Measurements from ENCODE around the gene SMAD3. TPM values are rescaled to one million over a fixed set of nuclear protein-coding genes. Genes with fewer than 3 reads are reported as not detected.

Gene SMAD3
- total RNA-seq, 2 experiments from 2014 or later = 33.7 to 40.8 TPM

GRCh38 chr15:67186226-67186649, 120.8 kb downstream of the SMAD3 start:
- Mint-ChIP-seq H3K4me3 (no peak overlapping the region), H3K4me1 (peaks cover 7% of the 10 kb centered on the region), H3K27me3 (no peaks in the 10 kb centered on the region), H3K36me3 (ENCODE audit: low read depth) (peaks cover 27% of the 10 kb centered on the region), H3K9me3 (ENCODE audit: low read depth) (no peaks in the 10 kb centered on the region), H3K27ac (peak overlapping the region; percentile 32)
- ChIA-PET POLR2A (no interaction called here), CTCF (interaction anchor here (0.8 to 1.2 kb wide), 2 partner anchors 85 to 136 kb away, joined by 3 to 5 read pairs; no protein-coding TSS in a partner anchor)
- no peak for ATAC-seq
- DNase-seq = no peak
- intact Hi-C loops (cut with DNase I, micrococcal nuclease) = no loop called here

GRCh38 chr15:67186688-67187087, 121.3 kb downstream of the SMAD3 start:
- H3K9me3 Mint-ChIP-seq (ENCODE audit: low read depth) = no peaks in the 10 kb centered on the region

GRCh38 chr15:67187351-67187854, 122.0 kb downstream of the SMAD3 start:
- CTCF ChIA-PET = interaction anchor here (0.6 to 0.9 kb wide), 2 partner anchors 14 to 896 kb away, joined by 3 read pairs; no protein-coding TSS in a partner anchor
- Mint-ChIP-seq H3K36me3 (ENCODE audit: low read depth) (peaks cover 33% of the 10 kb centered on the region), H3K4me3 (no peak overlapping the region), H3K4me1 (peaks cover 7% of the 10 kb centered on the region), H3K27me3 (no peaks in the 10 kb centered on the region), H3K9me3 (ENCODE audit: low read depth) (no peaks in the 10 kb centered on the region), H3K27ac (no peak overlapping the region)
- POLR2A ChIA-PET = interaction anchor here (0.6 kb wide), 1 partner anchor 53 kb away, joined by 5 read pairs; no protein-coding TSS in a partner anchor
- no peak for ATAC-seq
- intact Hi-C loops (cut with DNase I, micrococcal nuclease) = no loop called here
- no peak for DNase-seq

More at GRCh38 chr15:67186688-67187087, 121.3 kb downstream of the SMAD3 start:
- no peaks in the 10 kb centered on the region for H3K27me3 Mint-ChIP-seq
- peaks cover 28% of the 10 kb centered on the region for H3K36me3 Mint-ChIP-seq (ENCODE audit: low read depth)
- H3K27ac Mint-ChIP-seq = no peak overlapping the region
- no peak overlapping the region for H3K4me3 Mint-ChIP-seq
- peaks cover 7% of the 10 kb centered on the region for H3K4me1 Mint-ChIP-seq
- CTCF ChIA-PET = interaction anchor here (0.8 to 1.2 kb wide), 2 partner anchors 86 to 137 kb away, joined by 3 to 5 read pairs; no protein-coding TSS in a partner anchor
- ATAC-seq (no peak), DNase-seq (no peak)
- intact Hi-C loops (cut with DNase I, micrococcal nuclease) = no loop called here
- POLR2A ChIA-PET = no interaction called here

- DNase-seq = no peak
- Mint-ChIP-seq H3K36me3 (ENCODE audit: low read depth) (peaks cover 42% of the 10 kb centered on the region), H3K4me3 (no peak overlapping the region), H3K9me3 (ENCODE audit: low read depth) (no peaks in the 10 kb centered on the region), H3K27me3 (no peaks in the 10 kb centered on the region), H3K4me1 (peaks cover 7% of the 10 kb centered on the region), H3K27ac (peak overlapping the region; percentile 78)
- ATAC-seq = no peak
- ChIA-PET POLR2A (interaction anchor here (0.6 kb wide), 1 partner anchor 66 kb away, joined by 3 read pairs; no protein-coding TSS in a partner anchor), CTCF (interaction anchor here (0.9 kb wide), 1 partner anchor 13 kb away, joined by 3 read pairs; no protein-coding TSS in a partner anchor)
- intact Hi-C loops (cut with DNase I, micrococcal nuclease) = no loop called here
Measured at GRCh38 chr15:67188551-67189218, 123.3 kb downstream of the SMAD3 start.

GRCh38 chr15:67189326-67190051, 124.1 kb downstream of the SMAD3 start:
- intact Hi-C loops (cut with DNase I, micrococcal nuclease) = loop anchor here in 1 of 2 experiments (10.0 kb wide), 1 partner anchor 245 kb away; no protein-coding TSS in a partner anchor
- Mint-ChIP-seq H3K4me3 (no peak overlapping the region), H3K27me3 (no peaks in the 10 kb centered on the region), H3K27ac (no peak overlapping the region), H3K9me3 (ENCODE audit: low read depth) (no peaks in the 10 kb centered on the region), H3K4me1 (peaks cover 7% of the 10 kb centered on the region), H3K36me3 (ENCODE audit: low read depth) (peaks cover 45% of the 10 kb centered on the region)
- no peak for ATAC-seq
- no peak for DNase-seq
- POLR2A ChIA-PET = no interaction called here
- CTCF ChIA-PET = no interaction called here

GRCh38 chr15:67190326-67190725, 124.9 kb downstream of the SMAD3 start:
- ChIA-PET POLR2A (no interaction called here), CTCF (interaction anchor here (0.9 to 1.3 kb wide), 2 partner anchors 10 to 14 kb away, joined by 3 read pairs; no protein-coding TSS in a partner anchor)
- DNase-seq (no peak), ATAC-seq (no peak)
- no peaks in the 10 kb centered on the region for H3K27me3 Mint-ChIP-seq
- H3K4me1 Mint-ChIP-seq = peaks cover 4% of the 10 kb centered on the region
- H3K9me3 Mint-ChIP-seq (ENCODE audit: low read depth) = no peaks in the 10 kb centered on the region
- H3K4me3 Mint-ChIP-seq = no peak overlapping the region
- H3K27ac Mint-ChIP-seq = no peak overlapping the region
- intact Hi-C loops (cut with DNase I, micrococcal nuclease) = loop anchor here in 1 of 2 experiments (10.0 kb wide), 1 partner anchor 246 kb away; no protein-coding TSS in a partner anchor
- H3K36me3 Mint-ChIP-seq (ENCODE audit: low read depth) = peaks cover 47% of the 10 kb centered on the region

- Mint-ChIP-seq H3K27ac (no peak overlapping the region), H3K36me3 (ENCODE audit: low read depth) (peaks cover 47% of the 10 kb centered on the region), H3K9me3 (ENCODE audit: low read depth) (no peaks in the 10 kb centered on the region), H3K4me3 (no peak overlapping the region), H3K27me3 (no peaks in the 10 kb centered on the region), H3K4me1 (no peaks in the 10 kb centered on the region)
- ChIA-PET POLR2A (no interaction called here), CTCF (interaction anchor here (0.9 to 1.3 kb wide), 2 partner anchors 9 to 14 kb away, joined by 3 read pairs; no protein-coding TSS in a partner anchor)
- DNase-seq (no peak), ATAC-seq (no peak)
- intact Hi-C loops (cut with DNase I, micrococcal nuclease) = loop anchor here in 1 of 2 experiments (10.0 kb wide), 1 partner anchor 246 kb away; no protein-coding TSS in a partner anchor
Measured at GRCh38 chr15:67190813-67191212, 125.4 kb downstream of the SMAD3 start.

GRCh38 chr15:67192185-67192820, 126.9 kb downstream of the SMAD3 start:
- POLR2A ChIA-PET = no interaction called here
- peak overlapping the region; percentile 45 for H3K27ac Mint-ChIP-seq

GRCh38 chr15:67193223-67193990, 128.0 kb downstream of the SMAD3 start:
- Mint-ChIP-seq H3K36me3 (ENCODE audit: low read depth) (peaks cover 55% of the 10 kb centered on the region), H3K4me3 (no peak overlapping the region), H3K27ac (peak overlapping the region; percentile 24), H3K4me1 (peaks cover 6% of the 10 kb centered on the region), H3K27me3 (no peaks in the 10 kb centered on the region), H3K9me3 (ENCODE audit: low read depth) (no peaks in the 10 kb centered on the region)
- ChIA-PET POLR2A (no interaction called here), CTCF (no interaction called here)
- intact Hi-C loops (cut with DNase I, micrococcal nuclease) = loop anchor here in 1 of 2 experiments (10.0 kb wide), 1 partner anchor 249 kb away; no protein-coding TSS in a partner anchor
- ATAC-seq (no peak), DNase-seq (no peak)

More at GRCh38 chr15:67192185-67192820, 126.9 kb downstream of the SMAD3 start:
- Mint-ChIP-seq H3K9me3 (ENCODE audit: low read depth) (no peaks in the 10 kb centered on the region), H3K36me3 (ENCODE audit: low read depth) (peaks cover 53% of the 10 kb centered on the region), H3K4me1 (no peaks in the 10 kb centered on the region), H3K4me3 (no peak overlapping the region), H3K27me3 (no peaks in the 10 kb centered on the region)
- intact Hi-C loops (cut with DNase I, micrococcal nuclease) = loop anchor here in 1 of 2 experiments (10.0 kb wide), 1 partner anchor 248 kb away; no protein-coding TSS in a partner anchor
- ATAC-seq = peak; percentile 53
- CTCF ChIA-PET = interaction anchor here (0.6 kb wide), 1 partner anchor 52 kb away, joined by 3 read pairs; no protein-coding TSS in a partner anchor
- DNase-seq = no peak
